GM23338 (cell line): ENCODE data around the gene SFR1. TPM values are rescaled to one million over a fixed set of nuclear protein-coding genes. Genes with fewer than 3 reads are reported as not detected.

Experiments
- ATAC-seq: fragments of 200-7000 bp; cut with Tn5 transposase; 3 replicates; pipeline ENCODE4 v1.9.1; 2020
- DNase-seq: peaks from one replicate; pipeline ENCODE4 v3.0.0-alpha.2; 2015; ENCODE audit warnings: low spot score
- H2AFZ ChIP-seq: fragments of 200-600 bp; sonication (generic); 2 replicates; pipeline ENCODE4 v1.8.0; 2016; ENCODE audit warnings: antibody characterized with exemption, mild to moderate bottlenecking, moderate library complexity
- H3F3A ChIP-seq: fragments of 200-600 bp; sonication (generic); replicated peaks from 2 replicates; pipeline ENCODE4 v1.8.0; 2017; ENCODE audit warnings: antibody characterized with exemption, mixed run types, low read depth
- H3K27ac ChIP-seq: fragments of 200-600 bp; sonication (generic); 2 replicates; pipeline ENCODE4 v1.6.1; 2016; ENCODE audit warnings: low read depth
- H3K27me3 ChIP-seq: fragments of 200-600 bp; sonication (generic); 2 replicates; pipeline ENCODE4 v1.8.0; 2016; ENCODE audit warnings: mild to moderate bottlenecking, mixed run types, moderate library complexity; ENCODE audit not compliant: insufficient read depth
- H3K36me3 ChIP-seq: fragments of 200-600 bp; sonication (generic); 2 replicates; pipeline ENCODE4 v1.8.0; 2016; ENCODE audit warnings: mild to moderate bottlenecking; ENCODE audit not compliant: insufficient read depth
- H3K4me1 ChIP-seq: fragments of 200-600 bp; sonication (generic); 2 replicates; pipeline ENCODE4 v1.8.0; 2016; ENCODE audit warnings: mild to moderate bottlenecking, moderate library complexity; ENCODE audit not compliant: insufficient read depth
- H3K4me2 ChIP-seq: fragments of 200-600 bp; sonication (generic); 2 replicates; pipeline ENCODE4 v1.7.1; 2017; ENCODE audit warnings: mixed run types
- H3K4me3 ChIP-seq: fragments of 200-600 bp; sonication (generic); 2 replicates; pipeline ENCODE4 v1.6.1; 2016; ENCODE audit warnings: mixed run types
- H3K79me2 ChIP-seq: fragments of 200-600 bp; sonication (generic); replicated peaks from 2 replicates; pipeline ENCODE4 v1.8.0; 2017; ENCODE audit warnings: mild to moderate bottlenecking; ENCODE audit not compliant: insufficient read depth
- H3K9me2 ChIP-seq: fragments of 200-600 bp; sonication (generic); 2 replicates; pipeline ENCODE4 v1.8.0; 2017; ENCODE audit not compliant: insufficient read depth
- H4K20me1 ChIP-seq: fragments of 200-600 bp; sonication (generic); replicated peaks from 2 replicates; pipeline ENCODE4 v1.8.0; 2017; ENCODE audit warnings: mild to moderate bottlenecking; ENCODE audit not compliant: insufficient read depth
- H3K27ac Mint-ChIP-seq: 2 replicates; pipeline ENCODE4 v1.8.0; 2020; ENCODE audit warnings: inconsistent platforms, mild to moderate bottlenecking, moderate library complexity, mixed read lengths
- H3K27me3 Mint-ChIP-seq: 3 replicates; pipeline ENCODE4 v1.8.0; 2022; ENCODE audit warnings: low read depth, mild to moderate bottlenecking, moderate library complexity, mixed read lengths, inconsistent platforms; ENCODE audit not compliant: insufficient read depth, poor library complexity
- H3K36me3 Mint-ChIP-seq: 3 replicates; pipeline ENCODE4 v1.8.0; 2021; ENCODE audit warnings: low read depth, mild to moderate bottlenecking, inconsistent platforms, moderate library complexity, mixed read lengths
- H3K4me1 Mint-ChIP-seq: 3 replicates; pipeline ENCODE4 v1.8.0; 2020; ENCODE audit warnings: mild to moderate bottlenecking, inconsistent platforms, mixed read lengths
- H3K4me3 Mint-ChIP-seq: 3 replicates; pipeline ENCODE4 v1.8.0; 2021; ENCODE audit warnings: moderate library complexity, mild to moderate bottlenecking, inconsistent platforms, mixed read lengths
- H3K9me3 Mint-ChIP-seq: 3 replicates; pipeline ENCODE4 v1.8.0; 2020; ENCODE audit warnings: moderate library complexity, mild to moderate bottlenecking, inconsistent platforms, mixed read lengths
- CREB1 ChIP-seq: fragments of 250-450 bp; sonication (Bioruptor Pico); IDR thresholded peaks from 2 replicates; pipeline ENCODE4 v1.5.0; 2020; ENCODE audit warnings: low read depth, mild to moderate bottlenecking, moderate library complexity
- CTCF ChIP-seq, 2 experiments: fragments of 200-600 bp in 1 of 2; sonication (generic) in 1 of 2; conservative IDR thresholded peaks; 2 replicates each; pipeline versions ENCODE4 v1.5.1 to v1.6.1; 2016 to 2017; ENCODE audit warnings: antibody characterized with exemption in 2 of 2, low read depth in 2 of 2, mild to moderate bottlenecking in 2 of 2, moderate library complexity in 1 of 2
- ETS1 ChIP-seq: IDR thresholded peaks from 2 replicates; pipeline ENCODE4 v1.6.1; 2016; ENCODE audit warnings: antibody characterized with exemption
- EZH2 ChIP-seq: fragments of 200-600 bp; sonication (generic); IDR thresholded peaks from one replicate; pipeline ENCODE4 v1.8.0; 2017; ENCODE audit warnings: antibody characterized with exemption, mild to moderate bottlenecking, low read depth; ENCODE audit not compliant: unreplicated experiment
- EZH2phosphoT487 ChIP-seq: fragments of 200-600 bp; sonication (generic); IDR thresholded peaks from one replicate; pipeline ENCODE4 v1.8.1; 2018; ENCODE audit warnings: antibody characterized with exemption; ENCODE audit not compliant: unreplicated experiment
- JUNB ChIP-seq: IDR thresholded peaks from one replicate; pipeline ENCODE4 v1.6.1; 2016; ENCODE audit warnings: antibody characterized with exemption; ENCODE audit not compliant: unreplicated experiment
- NANOG ChIP-seq: IDR thresholded peaks from 2 replicates; pipeline ENCODE4 v1.6.1; 2016; ENCODE audit warnings: antibody characterized with exemption, borderline replicate concordance
- POLR2AphosphoS5 ChIP-seq: IDR thresholded peaks from 2 replicates; pipeline ENCODE4 v1.6.1; 2016; ENCODE audit warnings: antibody characterized with exemption, low read depth
- REST ChIP-seq: IDR thresholded peaks from one replicate; pipeline ENCODE4 v1.6.1; 2018; ENCODE audit warnings: antibody characterized with exemption; ENCODE audit not compliant: unreplicated experiment
- STAT1 ChIP-seq: IDR thresholded peaks from one replicate; pipeline ENCODE4 v1.6.1; 2016; ENCODE audit warnings: antibody characterized with exemption; ENCODE audit not compliant: unreplicated experiment
- ZNF114 ChIP-seq: fragments of 250-450 bp; sonication (Bioruptor Pico); IDR thresholded peaks from 2 replicates; pipeline ENCODE4 v1.5.0; 2020; ENCODE audit warnings: mild to moderate bottlenecking, moderate library complexity
- ZNF331 ChIP-seq: fragments of 250-450 bp; sonication (Bioruptor Pico); IDR thresholded peaks from 2 replicates; pipeline ENCODE4 v1.5.0; 2020; ENCODE audit warnings: low read depth, mild to moderate bottlenecking, moderate library complexity
- ZNF462 ChIP-seq: fragments of 250-450 bp; sonication (Bioruptor Pico); IDR thresholded peaks from 2 replicates; pipeline ENCODE4 v1.5.0; 2020; ENCODE audit warnings: mild to moderate bottlenecking, moderate library complexity
- polyA plus RNA-seq: library from polyadenylated mRNA; unstranded; fragments of >200 nt; fragmentation: Nextera tagmentation; extraction: Ambion mirVana; gene quantifications from 2 replicates; pipeline ENCODE4 v1.2.1, GENCODE V29; 2016
- total RNA-seq: library from RNA; depleted of rRNA; stranded (reverse); fragments of >200 nt; shearing (Covaris generic); gene quantifications from 2 replicates; pipeline ENCODE4 v1.2.3, GENCODE V29; 2014

SFR1 gene
- total and polyA plus RNA-seq, 2 experiments from 2014 or later, result 8.3 to 13.0 TPM

- H3K4me1 Mint-ChIP-seq, result peaks cover 11% of the 10 kb centered on the region
- Histone ChIP-seq H3K9me2 (0 out of 2 replicates have a peak, but pooled peaks cover 6% of the 10 kb centered on the region), H3K79me2 (no peaks in the 10 kb centered on the region), H3K27me3 (no peaks in the 10 kb centered on the region), H3K4me2 (0 out of 2 replicates have a peak overlapping the region, but pooled peaks have one; percentile 39), H3K4me1 (peaks cover 8% of the 10 kb centered on the region), H3K4me3 (no peak overlapping the region), H2AFZ (peak overlapping the region; percentile 40), H3K36me3 (peaks cover 8% of the 10 kb centered on the region), H3F3A (no peaks in the 10 kb centered on the region), H3K27ac (no peak overlapping the region), H4K20me1 (no peaks in the 10 kb centered on the region)
- DNase-seq, result no peak
- no peak for ATAC-seq
- H3K27ac Mint-ChIP-seq, result no peak overlapping the region
- peaks cover 7% of the 10 kb centered on the region; the same call in 2 of the 3 replicates for H3K9me3 Mint-ChIP-seq
- peaks cover 2% of the 10 kb centered on the region for H3K27me3 Mint-ChIP-seq
- H3K36me3 Mint-ChIP-seq, result peaks cover 5% of the 10 kb centered on the region; the same call in 2 of the 3 replicates
- TF ChIP-seq REST (no peak), ZNF462 (no peak), EZH2phosphoT487 (no peak), EZH2 (no peak), ETS1 (no peak), POLR2AphosphoS5 (no peak), STAT1 (no peak), JUNB (no peak), ZNF114 (CRISPR knock-in tag) (no peak), CTCF (conservative IDR thresholded peaks at IDR 0.05; ENCODE audit: low read depth in 2 of 2) (no peak), ZNF331 (no peak), NANOG (no peak), CREB1 (no peak)
- H3K4me3 Mint-ChIP-seq, result no peak overlapping the region
These were observed 33.6 kb downstream of the SFR1 start for GRCh38 chr10:104155591-104155990.
